HG02642 (cell line): ENCODE data around the gene ZWINT.

ENCODE experiments used
- ATAC-seq: cut with Tn5 transposase; IDR thresholded peaks from one replicate; pipeline ENCODE4 v1.9.1; 2021; ENCODE audit warnings: mild to moderate bottlenecking; ENCODE audit not compliant: unreplicated experiment, poor library complexity

ZWINT gene, protein sequence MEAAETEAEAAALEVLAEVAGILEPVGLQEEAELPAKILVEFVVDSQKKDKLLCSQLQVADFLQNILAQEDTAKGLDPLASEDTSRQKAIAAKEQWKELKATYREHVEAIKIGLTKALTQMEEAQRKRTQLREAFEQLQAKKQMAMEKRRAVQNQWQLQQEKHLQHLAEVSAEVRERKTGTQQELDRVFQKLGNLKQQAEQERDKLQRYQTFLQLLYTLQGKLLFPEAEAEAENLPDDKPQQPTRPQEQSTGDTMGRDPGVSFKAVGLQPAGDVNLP

DNA sequence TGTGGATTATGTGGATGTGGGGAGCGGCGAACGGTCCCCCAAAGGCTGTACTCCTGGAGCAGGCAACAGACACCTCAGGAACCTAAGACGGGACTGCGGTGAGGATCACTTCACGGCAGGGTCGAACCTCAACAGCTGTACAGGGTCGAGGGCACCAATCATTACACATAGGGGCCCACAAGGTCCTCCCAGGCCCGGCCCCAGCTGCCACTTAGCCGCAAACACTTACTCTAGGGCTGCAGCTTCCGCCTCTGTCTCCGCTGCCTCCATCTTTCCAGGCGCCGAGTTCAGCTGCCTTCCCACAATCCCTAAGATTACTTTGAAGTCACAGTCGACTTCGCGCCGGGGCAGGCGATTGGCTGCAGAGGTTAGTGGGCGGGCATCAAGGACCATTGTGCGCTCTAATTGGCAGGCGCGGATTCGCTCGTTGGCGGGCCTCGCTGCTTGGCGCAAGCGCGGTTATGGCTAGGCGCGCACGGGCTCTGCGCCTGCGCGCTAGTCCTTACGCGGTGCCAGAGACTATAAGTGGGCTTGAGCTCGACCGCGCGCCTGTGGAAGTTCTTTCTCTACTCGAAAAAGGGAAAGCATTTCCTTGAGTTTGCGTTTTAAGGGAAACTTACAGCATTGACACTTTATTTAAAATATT, at the start of gene ZWINT:
Gene ZWINT (minus strand): TSS at position 293 of the 646 bp plus-strand sequence. CDS start 23 bp downstream, at position 270.
- ATAC-seq: peak; percentile 99

DNA sequence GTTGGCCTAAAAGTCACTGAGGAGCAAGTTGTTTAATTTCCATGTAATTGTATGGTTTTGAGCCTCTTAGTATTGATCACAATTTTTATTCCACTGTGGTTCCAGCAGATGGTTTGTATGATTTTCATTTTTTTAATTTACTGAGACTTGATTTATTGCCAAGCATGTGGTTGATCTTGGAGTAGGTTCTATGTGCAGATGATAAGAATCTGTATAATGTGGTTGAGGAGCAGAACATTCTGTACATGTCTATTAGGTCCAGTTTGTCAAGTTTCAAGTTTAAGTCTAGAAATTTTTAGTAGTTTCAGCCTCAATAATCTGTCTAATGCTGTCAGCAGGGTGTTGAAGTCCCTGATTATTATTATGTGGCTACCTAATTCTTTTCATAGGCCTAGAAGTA, 22.7 kb upstream of the ZWINT start:
- no peak for ATAC-seq

DNA sequence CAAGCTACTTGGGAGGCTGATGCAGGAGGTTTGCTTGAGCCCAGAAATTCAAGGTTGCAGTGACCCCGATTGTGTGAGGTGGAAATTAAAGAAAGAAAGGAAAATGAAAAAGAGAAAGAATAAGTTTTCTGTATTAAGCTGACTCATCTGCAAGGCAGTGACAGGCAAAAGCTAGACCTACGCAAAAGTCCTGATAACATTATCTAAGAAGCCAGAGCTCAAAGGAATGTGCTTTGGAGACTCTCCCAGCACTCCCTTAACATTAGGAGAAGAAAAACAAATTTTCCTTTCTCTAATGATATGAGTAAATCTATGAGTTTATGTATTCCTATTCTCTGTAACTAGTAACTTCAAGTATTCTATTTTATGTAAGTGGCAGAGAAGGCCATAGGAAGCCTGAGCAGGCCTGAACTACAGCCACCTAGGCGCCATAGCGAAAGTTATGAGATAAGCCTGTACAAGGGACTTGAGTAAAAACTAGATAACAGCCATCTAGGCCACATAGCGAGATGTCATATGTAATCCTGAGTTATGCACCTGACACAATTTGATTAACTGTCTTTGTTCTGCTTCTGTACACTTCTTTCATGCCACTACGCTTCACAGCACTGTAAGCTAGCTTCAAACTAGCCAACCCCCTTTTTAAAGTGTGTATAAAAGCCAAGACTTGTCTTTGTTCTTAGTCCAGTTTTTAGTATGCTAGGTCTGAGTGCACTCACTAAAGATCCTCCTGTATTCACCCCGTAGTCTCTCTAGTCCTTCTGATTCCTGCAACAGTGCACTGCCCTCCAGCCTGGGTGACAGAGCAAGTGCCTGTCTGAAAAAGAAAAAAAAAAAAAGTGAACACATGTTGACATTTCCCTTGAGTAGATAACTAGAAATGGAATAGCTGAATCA, 9.4 kb upstream of the ZWINT start:
- no peak for ATAC-seq

DNA sequence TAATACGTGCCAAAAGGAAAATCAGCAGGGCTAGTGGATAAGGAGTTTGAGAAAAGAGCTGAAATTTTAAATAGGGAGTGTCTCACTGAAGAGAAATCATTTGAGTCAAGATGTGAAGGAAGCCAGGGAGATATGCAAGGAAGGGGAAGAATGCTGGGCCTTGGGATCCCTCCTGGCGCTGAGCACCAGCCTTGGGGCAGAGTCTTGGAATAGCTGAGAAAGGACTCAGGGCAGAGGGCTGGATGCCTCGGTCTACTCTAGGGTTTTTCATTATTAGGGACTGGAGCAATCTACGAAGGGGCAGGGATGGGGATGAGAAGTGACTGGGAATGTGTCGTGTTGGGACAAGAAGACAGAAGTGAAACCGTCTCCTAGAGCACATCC, 484 bp downstream of the ZWINT start:
- ATAC-seq: no peak

DNA sequence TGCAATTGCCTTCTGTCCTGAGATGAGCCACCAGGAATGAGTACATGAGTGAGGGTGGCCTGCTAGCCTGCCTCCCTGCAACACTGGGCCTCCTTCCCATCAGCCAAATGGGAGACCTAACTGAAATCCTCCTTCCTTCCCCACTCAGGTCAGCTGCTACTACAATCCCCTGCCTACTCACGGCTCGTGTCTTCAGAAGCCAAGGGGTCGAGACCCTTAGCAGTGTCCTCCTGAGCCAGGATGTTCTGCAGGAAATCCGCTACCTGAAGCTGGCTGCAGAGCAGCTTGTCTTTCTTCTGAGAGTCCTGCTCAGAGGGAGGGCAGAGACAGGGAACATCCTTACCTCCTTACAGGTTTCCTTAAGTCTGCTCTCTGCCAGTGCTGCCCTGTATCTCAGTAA, 1.2 kb downstream of the ZWINT start:
- no peak for ATAC-seq

DNA sequence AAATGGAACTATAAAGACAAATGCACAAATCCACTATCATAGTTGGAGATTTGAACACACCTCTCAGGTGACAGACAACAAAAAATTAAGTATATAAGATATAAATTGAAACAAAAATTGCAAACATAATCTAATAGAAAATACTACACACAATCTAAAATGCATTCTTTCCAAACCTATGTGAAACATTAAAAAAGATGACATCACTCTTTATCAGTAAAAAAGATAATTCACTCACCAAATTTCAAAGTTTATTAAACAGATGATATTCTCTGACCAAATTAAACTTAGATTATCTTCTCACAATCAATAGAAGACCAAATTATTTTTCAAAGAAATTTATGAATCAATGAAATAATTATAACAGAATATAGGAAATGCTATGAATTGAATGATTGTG, 4.0 kb downstream of the ZWINT start:
- no peak for ATAC-seq

DNA sequence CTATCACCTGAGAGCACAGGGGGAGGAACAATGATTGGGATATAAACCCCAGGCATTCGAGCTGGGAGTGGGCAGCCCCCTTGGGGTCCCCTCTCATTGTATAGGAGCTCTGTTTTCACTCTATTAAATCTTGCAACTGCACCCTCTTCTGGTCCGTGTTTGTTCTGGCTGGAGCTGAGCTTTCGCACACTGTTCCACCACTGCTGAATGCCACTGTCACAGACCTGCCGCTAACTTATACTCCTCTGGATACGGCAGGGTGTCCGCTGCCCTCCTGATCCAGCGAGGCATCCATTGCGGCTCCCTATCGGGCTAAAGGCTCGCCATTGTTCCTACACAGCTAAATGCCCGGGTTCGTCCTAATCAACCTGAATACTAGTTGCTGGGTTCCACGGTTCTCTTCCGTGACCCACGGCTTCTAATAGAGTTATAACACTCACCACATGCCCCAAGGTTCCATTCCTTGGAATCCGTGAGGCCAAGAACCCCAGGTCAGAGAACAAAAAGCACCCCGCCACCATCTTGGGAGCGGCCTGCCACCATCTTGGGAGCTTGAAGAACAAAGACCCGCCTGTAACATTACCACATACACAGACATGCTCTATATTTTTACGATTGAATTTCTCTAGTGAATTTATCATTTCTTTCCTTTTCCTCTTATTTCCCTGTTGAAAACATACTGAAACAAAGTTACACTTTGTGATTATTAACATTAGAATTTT, 9.0 kb downstream of the ZWINT start:
- no peak for ATAC-seq

DNA sequence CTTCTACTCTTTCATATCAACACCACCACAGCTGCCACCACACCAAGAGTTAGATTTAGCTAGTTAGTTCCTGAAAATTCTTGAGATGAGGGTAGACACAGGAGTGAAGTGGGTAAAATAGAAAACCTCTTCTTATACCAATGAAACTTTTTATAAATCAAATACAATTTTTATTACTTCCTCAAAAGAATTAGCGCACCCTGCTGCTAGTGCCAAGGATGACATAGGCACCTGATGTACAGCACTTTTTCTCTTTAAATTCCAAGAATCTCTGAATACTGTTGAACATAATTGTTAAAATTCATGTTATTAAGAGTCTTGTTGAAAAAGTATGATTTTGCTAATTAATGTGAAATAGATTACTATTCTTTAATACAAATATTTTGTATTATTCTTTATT, 11.4 kb downstream of the ZWINT start:
- no peak for ATAC-seq

DNA sequence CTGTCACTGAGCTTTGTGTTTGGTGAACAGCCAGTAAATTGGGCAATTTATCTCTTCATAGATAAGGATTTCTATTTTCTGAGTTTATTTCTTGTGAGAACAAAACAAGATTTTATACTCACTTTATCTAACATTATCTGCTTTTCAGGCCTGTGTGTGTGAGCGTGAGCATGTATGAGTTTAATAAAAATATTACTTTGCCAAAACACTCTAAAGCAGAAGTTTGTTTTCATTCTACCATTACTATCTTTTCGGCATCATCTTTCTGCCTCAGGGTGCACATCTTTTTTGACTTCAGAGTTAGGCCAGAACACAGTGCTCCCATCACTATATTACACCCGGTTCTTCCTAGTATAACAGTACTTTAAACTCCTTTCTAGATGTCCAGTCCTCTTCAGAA, 13.0 kb downstream of the ZWINT start:
- no peak for ATAC-seq

DNA sequence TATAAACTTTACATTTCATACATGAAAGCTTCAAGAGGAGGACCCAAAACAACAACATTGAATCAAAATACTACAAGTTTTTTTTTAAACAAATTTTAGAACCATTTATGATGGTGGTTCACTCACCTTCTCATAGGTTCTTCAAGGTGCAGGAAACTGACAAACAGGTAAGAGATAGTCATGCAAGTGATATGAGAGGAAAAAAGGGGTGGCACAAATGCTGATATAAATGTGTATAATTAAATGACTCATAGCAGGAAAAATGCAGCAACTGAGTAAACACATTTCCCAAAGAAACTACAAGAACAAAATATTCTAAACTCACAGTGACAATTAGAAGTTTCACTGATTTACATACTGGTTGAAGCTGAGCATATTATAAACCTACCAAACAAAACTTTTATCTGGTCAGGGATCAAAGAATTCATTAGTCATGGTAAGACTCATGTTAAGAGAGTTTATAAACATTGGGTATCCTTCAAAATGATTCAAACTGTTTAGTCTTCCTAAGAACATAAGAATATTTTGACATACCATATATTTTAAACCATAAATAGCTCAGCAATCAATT, 14.1 kb downstream of the ZWINT start:
- no peak for ATAC-seq

DNA sequence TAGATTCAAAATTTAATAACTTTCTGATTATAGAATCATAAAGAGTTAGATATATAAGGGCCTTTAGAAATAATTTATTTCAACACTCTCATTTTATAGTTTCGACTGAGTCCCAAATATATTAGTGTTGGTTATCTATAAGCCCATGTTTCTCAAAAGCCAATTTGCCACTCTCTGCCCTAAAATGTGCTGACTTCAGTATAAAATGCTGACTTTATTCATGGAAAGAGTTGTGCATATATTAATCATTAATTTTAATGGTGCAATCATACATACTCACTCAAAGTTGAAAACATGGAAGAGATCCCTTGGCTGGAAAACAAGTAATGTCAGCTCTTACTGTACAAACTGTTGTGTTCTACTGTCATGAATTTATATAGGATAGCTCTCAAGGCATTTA, 19.4 kb downstream of the ZWINT start:
- ATAC-seq: no peak

DNA sequence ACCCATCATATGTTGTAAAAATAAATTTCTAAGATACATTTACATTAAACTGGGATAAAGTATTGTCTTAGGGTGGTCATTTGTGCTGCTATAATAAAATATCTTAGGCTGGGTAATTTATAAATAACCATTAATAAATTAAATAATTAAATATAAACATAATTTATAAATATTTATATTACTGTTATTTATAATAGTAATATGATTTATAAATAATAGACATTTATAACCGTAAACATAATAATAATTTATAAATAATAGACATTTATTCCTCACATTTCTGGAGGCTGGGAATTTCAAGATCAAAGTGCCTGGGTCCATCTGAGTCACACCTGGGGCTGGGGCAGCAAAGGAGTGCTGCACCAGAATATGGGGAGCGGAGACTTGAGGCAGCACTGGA, 31.1 kb downstream of the ZWINT start:
- no peak for ATAC-seq

DNA sequence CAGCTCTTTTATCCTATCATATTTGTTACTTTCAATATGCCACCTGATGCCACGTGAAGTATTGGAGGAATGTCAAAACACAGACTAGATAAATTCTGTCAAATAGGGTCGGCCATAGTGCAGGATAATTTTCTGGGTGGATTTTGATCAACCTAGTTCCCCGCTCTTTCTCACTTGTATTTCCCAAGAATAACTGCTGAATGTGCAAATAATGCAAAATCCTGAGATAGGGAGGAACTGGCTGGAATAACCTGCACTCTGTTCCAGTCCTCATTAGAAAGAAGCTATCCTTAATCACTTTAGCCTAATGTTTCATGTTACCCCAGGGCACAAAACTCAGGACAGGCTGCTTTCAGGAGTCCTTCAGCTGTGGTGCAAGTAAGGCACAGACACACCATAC, 33.9 kb downstream of the ZWINT start:
- no peak for ATAC-seq

DNA sequence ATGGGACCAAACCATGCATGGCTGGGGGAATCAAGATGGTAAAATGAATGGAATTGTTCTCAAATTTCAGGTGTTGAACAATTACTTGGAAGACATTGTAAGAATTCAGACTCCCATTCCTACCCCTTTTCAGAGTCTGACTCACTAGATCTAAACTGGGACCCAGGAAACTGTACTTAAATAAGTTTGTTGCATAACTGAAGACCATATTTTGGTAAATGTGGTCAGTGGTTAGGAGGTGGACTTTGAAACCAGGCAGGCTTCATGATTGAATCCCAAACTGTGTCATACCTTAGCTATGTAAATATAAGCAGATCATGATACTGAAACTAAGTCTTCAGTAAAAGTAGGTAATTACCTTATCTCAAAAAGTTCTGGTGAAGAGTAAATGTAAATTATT, 41.7 kb downstream of the ZWINT start:
- peak; percentile 92 for ATAC-seq

DNA sequence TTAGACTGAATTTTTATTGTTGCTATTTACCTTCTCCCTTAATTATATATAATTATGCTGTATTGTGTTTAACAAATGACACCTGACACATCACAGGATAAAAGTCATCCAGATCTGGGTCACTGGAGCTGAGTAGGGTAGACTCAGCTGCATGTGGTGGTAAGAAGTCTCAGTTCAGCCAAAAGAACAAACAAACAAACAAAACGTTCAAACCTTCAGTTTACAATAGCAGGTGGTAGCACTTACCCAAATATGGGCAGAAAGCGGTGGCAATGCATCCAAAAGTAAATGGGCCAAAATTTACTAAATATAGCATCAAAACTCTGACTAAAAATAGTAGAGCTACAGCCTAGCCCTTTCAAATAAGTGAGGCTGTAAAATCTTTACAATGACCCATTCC, 42.2 kb downstream of the ZWINT start:
- ATAC-seq: peak; percentile 12

DNA sequence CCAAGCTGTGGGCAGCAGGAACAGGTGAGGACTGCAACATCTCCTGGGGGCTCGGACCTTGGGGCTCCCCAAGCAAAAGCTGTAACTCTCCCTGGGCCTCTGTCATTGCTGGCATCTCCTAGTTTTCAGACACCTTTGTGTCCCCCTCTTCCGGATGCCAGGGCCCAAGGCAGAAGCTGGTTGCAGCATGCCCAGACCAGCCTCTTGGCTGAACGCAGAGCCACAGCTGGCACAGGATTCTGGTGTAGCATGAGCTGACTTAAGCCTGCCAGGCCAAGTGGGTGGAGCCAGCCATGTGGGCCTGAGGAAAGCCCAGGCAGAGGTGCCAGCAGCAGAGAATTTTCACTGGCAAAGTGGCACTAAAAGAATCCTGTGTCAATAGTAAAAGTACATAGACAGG, 43.5 kb downstream of the ZWINT start:
- no peak for ATAC-seq

DNA sequence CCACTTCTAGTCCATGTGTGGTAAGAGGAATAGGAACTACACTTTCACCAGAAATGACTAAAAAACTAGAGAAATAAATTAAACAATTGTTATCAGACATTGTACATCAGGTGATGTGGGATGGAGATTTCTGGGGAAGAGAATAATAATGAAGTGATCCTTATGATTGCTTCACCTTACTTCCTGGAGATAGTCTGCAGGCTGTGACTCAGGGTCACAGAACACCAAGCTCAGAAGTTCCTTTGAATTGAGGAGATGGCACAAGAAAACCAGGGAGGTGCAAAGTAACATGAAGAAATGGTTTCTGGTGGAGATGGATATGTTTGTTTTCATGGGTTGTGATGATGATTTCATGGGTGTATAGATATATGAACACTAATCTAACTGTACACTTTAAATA, 44.5 kb downstream of the ZWINT start:
- ATAC-seq: no peak
